K562 (cell line): Measurements from ENCODE around the gene PPCDC. TPM values are rescaled to one million over a fixed set of nuclear protein-coding genes. Genes with fewer than 3 reads are reported as not detected.

Source experiments
- ARHGAP35 ChIP-seq: fragments of 450-650 bp; IDR thresholded peaks from 2 replicates; pipeline ENCODE4 v1.6.1; 2018; ENCODE audit not compliant: partially characterized antibody
- BMI1 ChIP-seq: fragments of 150-350 bp; IDR thresholded peaks from 2 replicates; pipeline ENCODE4 v1.6.1; 2014; ENCODE audit warnings: low read length
- CC2D1A ChIP-seq: fragments of 450-650 bp; IDR thresholded peaks from 2 replicates; pipeline ENCODE4 v1.6.1; 2017; ENCODE audit warnings: mild to moderate bottlenecking
- DDX20 ChIP-seq: fragments of 450-650 bp; IDR thresholded peaks from 2 replicates; pipeline ENCODE4 v1.6.1; 2016; ENCODE audit warnings: missing genetic modification characterization, low read depth, mild to moderate bottlenecking, missing compliant biosample characterization, moderate library complexity
- GTF3C2 ChIP-seq: IDR thresholded peaks from 3 replicates; pipeline ENCODE4 v1.6.1; 2011; ENCODE audit warnings: borderline replicate concordance, mild to moderate bottlenecking, moderate library complexity; ENCODE audit not compliant: insufficient read length; ENCODE audit errors: extremely low read depth
- HBP1 ChIP-seq: fragments of 450-650 bp; formaldehyde crosslinking; IDR thresholded peaks from 2 replicates; pipeline ENCODE4 v1.4.0; 2022; ENCODE audit warnings: missing genetic modification characterization
- HMBOX1 ChIP-seq: sonication (generic); IDR thresholded peaks from 2 replicates; pipeline ENCODE4 v1.6.1; 2016
- HMG20B ChIP-seq: fragments of 250-450 bp; sonication (Bioruptor Pico); IDR thresholded peaks from 2 replicates; pipeline ENCODE4 v1.5.0; 2021; ENCODE audit warnings: mild to moderate bottlenecking
- NCOA1 ChIP-seq: fragments of 450-650 bp; IDR thresholded peaks from 2 replicates; pipeline ENCODE4 v1.6.1; 2016; ENCODE audit warnings: low read depth
- NKRF ChIP-seq: fragments of 450-650 bp; IDR thresholded peaks from 2 replicates; pipeline ENCODE4 v1.6.1; 2016; ENCODE audit warnings: borderline replicate concordance
- NR4A1 ChIP-seq, 2 experiments: fragments of 250-450 bp in 1 of 2; fragments of 450-650 bp in 1 of 2; sonication (Bioruptor Pico) in 1 of 2; IDR thresholded peaks; 2 replicates each; pipeline versions ENCODE4 v1.4.0 to v1.6.1; 2016 to 2020; ENCODE audit warnings: mild to moderate bottlenecking in 2 of 2, missing compliant biosample characterization in 1 of 2, missing genetic modification characterization in 1 of 2, moderate library complexity in 1 of 2
- RFX1 ChIP-seq: fragments of 450-650 bp; IDR thresholded peaks from 2 replicates; pipeline ENCODE4 v1.6.1; 2016; ENCODE audit warnings: mild to moderate bottlenecking, moderate library complexity
- SP1 ChIP-seq: sonication (generic); formaldehyde crosslinking; IDR thresholded peaks from 2 replicates; pipeline ENCODE4 v1.8.1; 2022; ENCODE audit warnings: mild to moderate bottlenecking, missing genetic modification reagents
- TAF15 ChIP-seq: fragments of 200-400 bp; formaldehyde crosslinking; IDR thresholded peaks from 2 replicates; pipeline ENCODE4 v1.6.1; 2017; ENCODE audit warnings: mild to moderate bottlenecking, low read depth, low read length, moderate library complexity
- ZNF175 ChIP-seq: fragments of 200-800 bp; sonication (Bioruptor generic); IDR thresholded peaks from 2 replicates; pipeline ENCODE4 v1.6.1; 2016; ENCODE audit warnings: low read depth, mild to moderate bottlenecking, missing genetic modification characterization, missing compliant biosample characterization
- ZNF253 ChIP-seq: fragments of 250-450 bp; sonication (Bioruptor Pico); conservative IDR thresholded peaks from 2 replicates; pipeline ENCODE4 v1.6.1; 2021; ENCODE audit warnings: mild to moderate bottlenecking
- ZNF395 ChIP-seq: fragments of 200-800 bp; sonication (Bioruptor generic); IDR thresholded peaks from 2 replicates; pipeline ENCODE4 v1.6.1; 2017; ENCODE audit warnings: missing genetic modification characterization, missing compliant biosample characterization
- ZNF76 ChIP-seq: fragments of 250-450 bp; sonication (Bioruptor Pico); IDR thresholded peaks from 2 replicates; pipeline ENCODE4 v1.4.0; 2020; ENCODE audit warnings: mild to moderate bottlenecking, moderate library complexity, borderline replicate concordance
- polyA plus RNA-seq, 8 experiments: library from polyadenylated mRNA; depleted of rRNA in 4 of 8; stranded (reverse) in 5 of 8; unstranded in 3 of 8; fragments of >200 nt; fragmentation: Nextera tagmentation in 2 of 8; fragmentation: Illumina TruSeq in 1 of 8; extraction: Ambion mirVana in 2 of 8; extraction: Trizol in 1 of 8; gene quantifications; 2 replicates each; pipeline versions ENCODE4 v1.2.1 to v1.2.3, GENCODE V29; 2011 to 2014; ENCODE audit warnings: inconsistent platforms in 1 of 8, missing spikeins in 1 of 8
- total RNA-seq, 7 experiments: library from RNA; depleted of rRNA in 6 of 7; stranded (reverse); fragments of >200 nt in 6 of 7; fragmentation: Illumina TruSeq in 2 of 7; extraction: Trizol in 2 of 7; gene quantifications; 2 replicates each; pipeline versions ENCODE4 v1.2.1 to v1.2.3, GENCODE V29; 2011 to 2021; ENCODE audit warnings: low replicate concordance in 1 of 7

PPCDC gene
- total and polyA plus RNA-seq, 9 of the 15 experiments (the other 6 are each of a cell fraction or from before 2014, with no cell fraction given) = 10.9 to 53.6 (median 16.7) TPM

GRCh38 chr15:75043509-75044257 is 20.3 kb downstream of the PPCDC start (continued):
- TF ChIP-seq HBP1 (CRISPR knock-in tag) = no peak
- peak; percentile 68; the same call in 1 of the 2 replicates for TF ChIP-seq HMBOX1
- 0 out of 2 replicates have a peak, but pooled peaks have one; percentile 29 for TF ChIP-seq NCOA1
- TF ChIP-seq BMI1 = no peak
- peak; percentile 88 for TF ChIP-seq ZNF175
- TF ChIP-seq DDX20 (tag) = no peak
- TF ChIP-seq ZNF395 (CRISPR knock-in tag) = peak; percentile 67; the same call in 1 of the 2 replicates
- peak; percentile 16; the same call in 1 of the 2 replicates for TF ChIP-seq NKRF
- no peak for TF ChIP-seq TAF15
- no peak for TF ChIP-seq HMG20B
- TF ChIP-seq ARHGAP35 = no peak
- TF ChIP-seq CC2D1A = peak; percentile 77
- no peak for TF ChIP-seq GTF3C2
- no peak for TF ChIP-seq NR4A1 (CRISPR knock-in tag; IDR thresholded peaks at IDR 0.05)
- 0 out of 2 replicates have a peak, but pooled peaks have one; percentile 49 for TF ChIP-seq NR4A1 (tag; IDR thresholded peaks at IDR 0.05)
- no peak for TF ChIP-seq ZNF76
- peak; percentile 75 for TF ChIP-seq SP1 (CRISPR knock-in tag)
- TF ChIP-seq RFX1 = no peak
- TF ChIP-seq ZNF253 = no peak
